Osteoblast (primary cell): ENCODE data around the gene GABRG2. TPM values are rescaled to one million over a fixed set of nuclear protein-coding genes. Genes with fewer than 3 reads are reported as not detected.

Experiments used
- DNase-seq: peaks from one replicate; pipeline ENCODE4 v3.0.0; 2011; ENCODE audit warnings: low spot score, mixed read lengths; ENCODE audit not compliant: insufficient read length; ENCODE audit errors: missing footprints
- H2AFZ ChIP-seq: 2 replicates; pipeline ENCODE4 v1.6.0; 2011; ENCODE audit warnings: mild to moderate bottlenecking, low read length
- H3K27ac ChIP-seq: 2 replicates; pipeline ENCODE4 v1.5.1; 2011; ENCODE audit warnings: mild to moderate bottlenecking, low read depth, low read length, moderate library complexity
- H3K27me3 ChIP-seq: 2 replicates; pipeline ENCODE4 v1.6.0; 2012; ENCODE audit warnings: mild to moderate bottlenecking, control low read depth, inconsistent platforms, low read length, moderate library complexity; ENCODE audit not compliant: insufficient read depth
- H3K36me3 ChIP-seq: 2 replicates; pipeline ENCODE4 v1.5.1; 2011; ENCODE audit warnings: mild to moderate bottlenecking, low read length, control low read depth, moderate library complexity; ENCODE audit not compliant: insufficient read depth
- H3K4me1 ChIP-seq: 2 replicates; pipeline ENCODE4 v1.5.1; 2011; ENCODE audit warnings: mild to moderate bottlenecking, low read length, control low read depth, moderate library complexity; ENCODE audit not compliant: insufficient read depth
- H3K4me2 ChIP-seq: 2 replicates; pipeline ENCODE4 v1.6.0; 2011; ENCODE audit warnings: mild to moderate bottlenecking, low read length; ENCODE audit not compliant: insufficient read depth
- H3K4me3 ChIP-seq: fragments of 200-600 bp; sonication (generic); 3 replicates; pipeline ENCODE4 v1.5.1; 2012; ENCODE audit warnings: mild to moderate bottlenecking, low read length, inconsistent platforms; ENCODE audit not compliant: insufficient read depth
- H3K79me2 ChIP-seq: 2 replicates; pipeline ENCODE4 v1.6.0; 2012; ENCODE audit warnings: mild to moderate bottlenecking, low read length, control low read depth, inconsistent platforms; ENCODE audit not compliant: insufficient read depth
- H3K9me3 ChIP-seq: 2 replicates; pipeline ENCODE4 v1.5.1; 2011; ENCODE audit warnings: low read depth, low read length, control low read depth
- H4K20me1 ChIP-seq: 2 replicates; pipeline ENCODE4 v1.6.0; 2012; ENCODE audit warnings: mild to moderate bottlenecking, low read length, control low read depth; ENCODE audit not compliant: insufficient read depth
- CTCF ChIP-seq: IDR thresholded peaks from 2 replicates; pipeline ENCODE4 v1.5.1; 2011; ENCODE audit warnings: mild to moderate bottlenecking, low read depth, low read length, moderate library complexity; ENCODE audit errors: extremely low read depth
- total RNA-seq: library from RNA; depleted of rRNA; stranded (reverse); fragments of >200 nt; gene quantifications from 2 replicates; pipeline ENCODE4 v1.2.3, GENCODE V29; 2012

Gene GABRG2
- total RNA-seq, 1 donor, result not detected

- Histone ChIP-seq H3K9me3 (no peaks in the 10 kb centered on the region), H3K79me2 (no peaks in the 10 kb centered on the region), H3K4me3 (no peak overlapping the region), H3K27ac (no peak overlapping the region), H3K27me3 (no peaks in the 10 kb centered on the region), H2AFZ (no peak overlapping the region), H3K36me3 (no peaks in the 10 kb centered on the region), H3K4me1 (no peaks in the 10 kb centered on the region), H3K4me2 (no peak overlapping the region), H4K20me1 (no peaks in the 10 kb centered on the region)
- no peak for DNase-seq
- no peak for TF ChIP-seq CTCF
These were observed 64.8 kb downstream of the GABRG2 start for GRCh38 chr5:162132348-162132747.

- Histone ChIP-seq H3K9me3 (no peaks in the 10 kb centered on the region), H3K79me2 (no peaks in the 10 kb centered on the region), H3K36me3 (no peaks in the 10 kb centered on the region), H3K4me3 (no peak overlapping the region), H3K27me3 (no peaks in the 10 kb centered on the region), H3K4me2 (no peak overlapping the region), H4K20me1 (no peaks in the 10 kb centered on the region), H2AFZ (no peak overlapping the region), H3K27ac (no peak overlapping the region), H3K4me1 (no peaks in the 10 kb centered on the region)
- no peak for DNase-seq
- no peak for TF ChIP-seq CTCF
These were observed 71.6 kb downstream of the GABRG2 start for GRCh38 chr5:162139190-162139589.

- TF ChIP-seq CTCF, result no peak
- Histone ChIP-seq H2AFZ (no peak overlapping the region), H4K20me1 (no peaks in the 10 kb centered on the region), H3K4me2 (no peak overlapping the region), H3K27ac (no peak overlapping the region), H3K9me3 (no peaks in the 10 kb centered on the region), H3K27me3 (no peaks in the 10 kb centered on the region), H3K79me2 (no peaks in the 10 kb centered on the region), H3K4me3 (no peak overlapping the region), H3K36me3 (no peaks in the 10 kb centered on the region), H3K4me1 (no peaks in the 10 kb centered on the region)
- DNase-seq, result no peak
These were observed 86.7 kb downstream of the GABRG2 start for GRCh38 chr5:162154242-162154641.

DNA sequence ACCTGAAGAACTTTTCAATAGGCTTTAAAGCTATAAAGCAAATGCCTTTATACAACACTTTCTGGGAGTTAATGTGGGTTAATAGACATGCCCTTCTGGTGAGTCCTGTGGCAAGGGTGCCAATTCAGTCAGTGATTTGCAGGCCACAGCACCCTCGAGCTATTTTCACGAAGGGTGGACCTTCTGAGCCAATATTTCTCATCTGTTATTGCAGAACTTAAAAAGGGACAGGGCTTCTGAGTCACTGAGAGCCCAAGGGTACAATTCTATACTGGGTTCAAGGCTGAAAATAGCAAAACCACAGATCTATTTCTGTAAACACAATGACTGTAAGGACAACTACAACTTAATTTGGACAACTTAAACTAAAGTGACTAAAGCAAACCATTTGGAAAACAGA is 92.8 kb downstream of the GABRG2 start:
- no peak for TF ChIP-seq CTCF
- Histone ChIP-seq H3K9me3 (no peaks in the 10 kb centered on the region), H4K20me1 (no peaks in the 10 kb centered on the region), H3K4me3 (no peak overlapping the region), H3K27me3 (no peaks in the 10 kb centered on the region), H3K4me1 (no peaks in the 10 kb centered on the region), H3K4me2 (no peak overlapping the region), H3K79me2 (no peaks in the 10 kb centered on the region), H2AFZ (no peak overlapping the region), H3K27ac (no peak overlapping the region), H3K36me3 (no peaks in the 10 kb centered on the region)
- no peak for DNase-seq
